DND-41 (cell line): ENCODE measurements around the gene JAKMIP1.

Experiments used
- ATAC-seq: fragments of 200-7000 bp; cut with Tn5 transposase; 3 replicates; pipeline ENCODE4 v1.9.1; 2021; ENCODE audit warnings: low read depth; ENCODE audit not compliant: insufficient read depth
- DNase-seq: peaks from one replicate; pipeline ENCODE4 v3.0.0-alpha.2; 2020
- H2AFZ ChIP-seq: 2 replicates; pipeline ENCODE4 v1.6.0; 2012; ENCODE audit warnings: low read depth, low read length
- H3K27ac ChIP-seq: 2 replicates; pipeline ENCODE4 v1.5.1; 2012; ENCODE audit warnings: low read length, inconsistent platforms
- H3K27me3 ChIP-seq: fragments of 200-600 bp; sonication (generic); 2 replicates; pipeline ENCODE4 v1.6.0; 2012; ENCODE audit warnings: low read length, mild to moderate bottlenecking, inconsistent platforms; ENCODE audit not compliant: insufficient read depth, poor library complexity
- H3K36me3 ChIP-seq: 2 replicates; pipeline ENCODE4 v1.5.1; 2012; ENCODE audit warnings: low read length, inconsistent platforms; ENCODE audit not compliant: insufficient read depth
- H3K4me1 ChIP-seq: 2 replicates; pipeline ENCODE4 v1.5.1; 2012; ENCODE audit warnings: mild to moderate bottlenecking, low read length; ENCODE audit not compliant: insufficient read depth
- H3K4me2 ChIP-seq: 2 replicates; pipeline ENCODE4 v1.6.0; 2012; ENCODE audit warnings: mild to moderate bottlenecking, moderate library complexity, low read length, inconsistent platforms; ENCODE audit not compliant: insufficient read depth
- H3K4me3 ChIP-seq, 2 experiments: fragments of 200-600 bp in 1 of 2; shearing (Covaris generic) in 1 of 2; 2 replicates each; pipeline ENCODE4 v1.5.1; 2012 to 2016; ENCODE audit warnings: inconsistent platforms in 2 of 2, low read length in 2 of 2, mild to moderate bottlenecking in 2 of 2, low read depth in 1 of 2, moderate library complexity in 1 of 2
- H3K79me2 ChIP-seq: 2 replicates; pipeline ENCODE4 v1.6.0; 2012; ENCODE audit warnings: low read length, inconsistent platforms; ENCODE audit not compliant: insufficient read depth
- H3K9ac ChIP-seq: 2 replicates; pipeline ENCODE4 v1.6.0; 2012; ENCODE audit warnings: low read depth, mild to moderate bottlenecking, inconsistent platforms, low read length, moderate library complexity
- H3K9me3 ChIP-seq: 2 replicates; pipeline ENCODE4 v1.5.1; 2012; ENCODE audit warnings: low read length, moderate library complexity, mild to moderate bottlenecking, inconsistent platforms; ENCODE audit not compliant: insufficient read depth, severe bottlenecking
- H4K20me1 ChIP-seq: 2 replicates; pipeline ENCODE4 v1.6.0; 2012; ENCODE audit warnings: low read length; ENCODE audit not compliant: insufficient read depth
- EZH2 ChIP-seq: IDR thresholded peaks from 3 replicates; pipeline ENCODE4 v1.6.1; 2012; ENCODE audit warnings: borderline replicate concordance, low read depth, mild to moderate bottlenecking, moderate library complexity, low read length, inconsistent platforms; ENCODE audit not compliant: severe bottlenecking
- TF ChIP-seq, protein P1 (sequence below): IDR thresholded peaks from 2 replicates; pipeline ENCODE4 v1.5.1; 2012; ENCODE audit warnings: borderline replicate concordance, low read length, moderate library complexity, mild to moderate bottlenecking; ENCODE audit not compliant: poor library complexity, severe bottlenecking; ENCODE audit errors: extremely low read depth

Gene JAKMIP1

DNA sequence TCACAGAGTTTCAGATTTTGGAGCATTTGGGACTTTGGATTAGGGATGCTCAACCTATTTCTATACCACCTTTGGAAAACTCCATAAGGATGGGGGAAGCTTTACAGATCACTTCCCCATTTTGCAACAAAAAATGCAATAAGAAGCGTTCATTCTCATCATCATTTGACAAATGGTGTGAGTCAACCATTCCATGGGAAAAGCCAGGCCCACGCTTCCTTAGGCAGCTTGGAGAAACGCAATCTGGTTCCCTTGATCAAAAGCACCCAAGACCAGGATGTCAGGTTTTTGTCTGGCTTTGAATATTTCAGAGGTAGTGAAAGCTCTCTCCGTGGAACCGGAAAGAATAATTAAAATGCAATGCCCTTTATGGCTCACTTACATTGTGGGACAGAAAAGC is 102.8 kb downstream of the JAKMIP1 start:
- no peaks in the 10 kb centered on the region for H4K20me1 ChIP-seq
- H3K36me3 ChIP-seq = no peaks in the 10 kb centered on the region
- no peak for TF ChIP-seq EZH2
- TF ChIP-seq, protein P1, sequence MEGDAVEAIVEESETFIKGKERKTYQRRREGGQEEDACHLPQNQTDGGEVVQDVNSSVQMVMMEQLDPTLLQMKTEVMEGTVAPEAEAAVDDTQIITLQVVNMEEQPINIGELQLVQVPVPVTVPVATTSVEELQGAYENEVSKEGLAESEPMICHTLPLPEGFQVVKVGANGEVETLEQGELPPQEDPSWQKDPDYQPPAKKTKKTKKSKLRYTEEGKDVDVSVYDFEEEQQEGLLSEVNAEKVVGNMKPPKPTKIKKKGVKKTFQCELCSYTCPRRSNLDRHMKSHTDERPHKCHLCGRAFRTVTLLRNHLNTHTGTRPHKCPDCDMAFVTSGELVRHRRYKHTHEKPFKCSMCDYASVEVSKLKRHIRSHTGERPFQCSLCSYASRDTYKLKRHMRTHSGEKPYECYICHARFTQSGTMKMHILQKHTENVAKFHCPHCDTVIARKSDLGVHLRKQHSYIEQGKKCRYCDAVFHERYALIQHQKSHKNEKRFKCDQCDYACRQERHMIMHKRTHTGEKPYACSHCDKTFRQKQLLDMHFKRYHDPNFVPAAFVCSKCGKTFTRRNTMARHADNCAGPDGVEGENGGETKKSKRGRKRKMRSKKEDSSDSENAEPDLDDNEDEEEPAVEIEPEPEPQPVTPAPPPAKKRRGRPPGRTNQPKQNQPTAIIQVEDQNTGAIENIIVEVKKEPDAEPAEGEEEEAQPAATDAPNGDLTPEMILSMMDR = no peak
- H3K4me2 ChIP-seq = no peak overlapping the region
- H3K79me2 ChIP-seq = no peaks in the 10 kb centered on the region
- ATAC-seq (no peak), DNase-seq (no peak)
- no peak overlapping the region for H2AFZ ChIP-seq
- no peak overlapping the region for H3K4me3 ChIP-seq
- no peaks in the 10 kb centered on the region for H3K9me3 ChIP-seq
- 0 out of 2 replicates have a peak, but pooled peaks cover under 1% of the 10 kb centered on the region for H3K4me1 ChIP-seq
- H3K27ac ChIP-seq = no peak overlapping the region
- peaks cover 2% of the 10 kb centered on the region for H3K27me3 ChIP-seq
- H3K9ac ChIP-seq = no peak overlapping the region

DNA sequence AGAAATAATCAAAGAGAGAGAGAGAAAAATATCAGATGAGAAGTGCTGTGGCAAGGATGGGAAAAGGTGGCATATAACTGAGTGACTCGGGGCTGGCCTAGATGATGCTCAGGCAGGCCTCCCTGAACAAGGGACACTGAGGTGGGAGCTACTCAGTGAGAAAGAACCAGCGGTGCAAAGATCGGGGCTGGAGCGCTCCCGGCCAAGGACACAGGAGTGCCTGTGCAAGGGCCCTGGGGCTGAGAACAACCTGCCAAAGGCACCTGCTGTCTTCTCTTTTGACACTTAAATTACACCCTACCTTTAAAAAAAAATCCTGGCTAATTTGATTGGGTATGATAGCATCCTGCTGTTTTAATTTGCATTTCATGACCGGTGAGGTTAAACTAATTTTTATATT is 104.5 kb downstream of the JAKMIP1 start:
- ATAC-seq (no peak), DNase-seq (no peak)
- no peak overlapping the region for H2AFZ ChIP-seq
- H3K79me2 ChIP-seq = no peaks in the 10 kb centered on the region
- no peak overlapping the region for H3K4me2 ChIP-seq
- H4K20me1 ChIP-seq = no peaks in the 10 kb centered on the region
- H3K9me3 ChIP-seq = no peaks in the 10 kb centered on the region
- no peaks in the 10 kb centered on the region for H3K36me3 ChIP-seq
- peaks cover 2% of the 10 kb centered on the region for H3K27me3 ChIP-seq
- H3K27ac ChIP-seq = no peak overlapping the region
- peaks cover 10% of the 10 kb centered on the region for H3K4me1 ChIP-seq
- H3K9ac ChIP-seq = no peak overlapping the region
- H3K4me3 ChIP-seq = no peak overlapping the region
- TF ChIP-seq, protein P1 = no peak
- no peak for TF ChIP-seq EZH2

DNA sequence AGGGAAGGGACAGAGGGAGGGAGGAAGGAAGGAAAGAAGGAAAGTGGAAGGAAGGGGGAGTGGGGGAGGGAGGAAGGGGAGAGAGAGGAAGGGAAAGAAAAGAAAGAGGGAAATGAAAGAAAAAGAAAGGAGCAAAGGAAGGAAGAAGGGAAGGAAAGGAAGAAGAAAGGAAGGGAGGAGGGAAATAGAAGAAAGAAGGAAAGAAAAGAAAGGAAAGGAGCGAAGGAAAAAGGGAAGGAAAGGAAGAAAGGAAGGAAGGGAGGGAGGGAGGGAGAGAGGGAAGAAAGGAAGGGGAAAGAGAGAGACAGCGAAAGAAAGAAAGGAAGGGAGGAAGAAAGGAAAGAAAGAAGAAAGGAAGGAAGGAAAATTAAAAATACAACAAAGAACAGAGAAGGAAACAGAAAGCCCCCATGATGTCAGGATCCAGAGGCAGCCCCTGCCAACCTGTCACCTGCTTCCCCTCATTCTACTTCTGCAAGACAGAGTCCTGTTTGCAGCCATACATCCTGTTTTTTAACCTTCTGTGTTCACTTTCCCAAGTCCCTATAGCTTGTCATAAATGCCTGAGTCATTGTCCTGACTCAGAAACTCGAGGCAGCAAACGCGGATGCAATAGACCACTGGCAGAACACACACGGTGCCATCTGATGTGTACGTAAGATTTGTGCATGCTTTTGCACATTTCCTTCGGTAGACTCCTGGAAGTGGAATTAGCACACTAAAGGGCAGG is 105.2 kb downstream of the JAKMIP1 start:
- ATAC-seq (no peak), DNase-seq (no peak)
- H3K9me3 ChIP-seq = no peaks in the 10 kb centered on the region
- no peaks in the 10 kb centered on the region for H3K79me2 ChIP-seq
- H3K9ac ChIP-seq = no peak overlapping the region
- H3K4me1 ChIP-seq = peaks cover 10% of the 10 kb centered on the region
- TF ChIP-seq, protein P1 = no peak
- TF ChIP-seq EZH2 = no peak
- H3K4me2 ChIP-seq = no peak overlapping the region
- peaks cover 2% of the 10 kb centered on the region for H3K27me3 ChIP-seq
- H3K36me3 ChIP-seq = no peaks in the 10 kb centered on the region
- no peak overlapping the region for H3K4me3 ChIP-seq
- H2AFZ ChIP-seq = no peak overlapping the region
- H4K20me1 ChIP-seq = no peaks in the 10 kb centered on the region
- no peak overlapping the region for H3K27ac ChIP-seq

DNA sequence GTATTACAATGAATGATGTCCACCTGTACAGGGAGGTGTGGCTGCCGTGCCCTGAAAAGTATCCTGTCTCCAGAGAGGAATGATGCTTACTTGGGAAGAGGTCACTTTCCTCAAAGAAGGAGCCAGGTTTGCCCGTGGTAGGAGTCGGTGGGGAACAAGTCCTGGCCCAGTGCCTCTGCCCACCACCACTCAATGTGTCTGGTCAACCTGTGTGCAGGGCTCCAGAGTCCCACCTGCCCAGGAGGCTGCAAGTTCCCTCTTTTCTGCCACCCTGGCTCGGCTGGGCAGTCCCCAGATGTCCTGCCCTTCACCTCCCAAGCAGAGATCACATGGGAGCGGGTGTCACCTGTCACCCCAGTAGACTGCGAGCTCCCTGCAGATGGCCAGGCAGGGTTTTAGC is 106.7 kb downstream of the JAKMIP1 start:
- Histone ChIP-seq H3K36me3 (no peaks in the 10 kb centered on the region), H3K4me1 (peaks cover 10% of the 10 kb centered on the region), H3K9me3 (no peaks in the 10 kb centered on the region), H3K79me2 (no peaks in the 10 kb centered on the region), H3K27me3 (peaks cover 2% of the 10 kb centered on the region), H3K27ac (no peak overlapping the region), H2AFZ (no peak overlapping the region), H3K4me3 (no peak overlapping the region), H3K4me2 (no peak overlapping the region), H3K9ac (no peak overlapping the region), H4K20me1 (no peaks in the 10 kb centered on the region)
- DNase-seq (no peak), ATAC-seq (no peak)
- TF ChIP-seq EZH2 = no peak
- TF ChIP-seq, protein P1 = no peak
